GM12892 (cell line): Measurements from ENCODE around the gene TNNC1.
A peak's percentile ranks its signal among the peaks of the same experiment; 100 is the strongest.

Source experiments
- DNase-seq: peaks from one replicate; pipeline ENCODE4 v3.0.0; 2011; ENCODE audit not compliant: insufficient read length
- FAIRE-seq: peaks from 2 replicates; lab custom pipeline; 2011; peaks lifted over from hg19 to GRCh38; lab: Jason Lieb, UNC
- POLR2A ChIP-seq: IDR thresholded peaks from 2 replicates; pipeline ENCODE4 v1.6.1; 2011; ENCODE audit warnings: low read depth, low read length, control low read depth
- POLR2AphosphoS5 ChIP-seq: IDR thresholded peaks from 2 replicates; pipeline ENCODE4 v1.6.1; 2011; ENCODE audit warnings: low read depth, low read length, control low read depth
- TAF1 ChIP-seq: IDR thresholded peaks from 2 replicates; pipeline ENCODE4 v1.6.1; 2011; ENCODE audit warnings: low read depth, mild to moderate bottlenecking, control low read depth, low read length, borderline replicate concordance

Gene TNNC1

GRCh38 chr3:52452570-52453221 lies 1.1 kb downstream of the TNNC1 start:
- FAIRE-seq (no peak), DNase-seq (no peak)
- TF ChIP-seq POLR2A (no peak), TAF1 (no peak), POLR2AphosphoS5 (no peak)

DNA sequence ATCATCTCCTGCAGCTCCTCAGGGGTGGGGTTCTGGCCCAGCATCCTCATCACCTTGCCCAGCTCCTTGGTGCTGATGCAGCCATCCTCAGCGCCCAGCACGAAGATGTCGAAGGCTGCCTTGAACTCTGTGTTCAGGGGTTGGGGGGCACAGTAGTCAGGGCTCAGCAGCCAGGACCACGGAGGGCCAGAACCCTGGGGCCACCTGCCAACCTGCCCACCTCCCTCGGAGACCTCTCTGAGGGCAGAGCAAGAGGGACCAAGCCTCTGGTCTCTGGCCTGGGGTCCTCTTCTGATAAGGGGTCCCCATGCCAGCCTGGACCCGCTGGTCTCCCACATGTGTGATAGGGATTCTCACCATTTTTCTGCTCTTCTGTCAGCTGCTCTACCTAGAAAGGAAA lies 1.7 kb downstream of the TNNC1 start:
- no peak for DNase-seq
- no peak for TF ChIP-seq TAF1
- no peak for TF ChIP-seq POLR2AphosphoS5
- no peak for TF ChIP-seq POLR2A
- no peak for FAIRE-seq

DNA sequence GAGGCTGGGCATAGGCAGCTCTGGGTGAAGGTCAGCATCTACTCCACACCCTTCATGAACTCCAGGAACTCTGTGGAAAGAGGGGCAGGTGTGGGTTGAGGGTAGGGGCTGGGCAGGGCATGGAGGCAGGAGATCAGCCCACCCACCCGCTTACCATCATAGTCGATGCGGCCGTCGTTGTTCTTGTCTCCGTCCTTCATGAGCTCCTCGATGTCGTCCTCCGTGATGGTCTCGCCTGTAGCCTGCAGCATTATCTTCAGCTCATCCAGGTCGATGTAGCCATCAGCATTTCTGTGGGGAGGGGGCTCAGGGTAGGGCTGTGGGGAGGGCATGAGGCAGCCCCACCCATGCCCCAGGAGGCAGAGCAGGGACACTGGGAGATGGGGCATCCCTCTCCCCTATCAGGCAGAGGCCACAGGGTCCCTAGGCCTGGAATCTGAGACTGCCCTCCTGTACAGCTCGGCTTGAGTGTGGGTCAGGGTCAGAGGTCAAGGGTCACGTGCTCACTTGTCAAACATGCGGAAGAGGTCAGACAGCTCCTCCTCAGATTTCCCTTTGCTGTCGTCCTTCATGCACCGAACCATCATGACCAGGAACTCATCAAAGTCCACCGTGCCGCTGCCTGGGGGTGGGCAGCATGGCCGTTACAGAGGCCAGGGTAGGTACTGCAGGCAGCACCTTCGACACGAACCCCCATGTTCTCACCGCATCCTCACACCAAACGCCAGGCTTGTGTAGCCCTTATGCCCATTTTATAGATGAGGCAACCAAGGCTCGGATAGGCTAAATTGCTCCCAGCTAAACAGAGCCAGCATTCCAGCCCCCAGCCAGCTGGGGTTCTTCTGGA lies 2.4 kb downstream of the TNNC1 start:
- FAIRE-seq (no peak), DNase-seq (no peak)
- TF ChIP-seq POLR2A (no peak), POLR2AphosphoS5 (no peak)

DNA sequence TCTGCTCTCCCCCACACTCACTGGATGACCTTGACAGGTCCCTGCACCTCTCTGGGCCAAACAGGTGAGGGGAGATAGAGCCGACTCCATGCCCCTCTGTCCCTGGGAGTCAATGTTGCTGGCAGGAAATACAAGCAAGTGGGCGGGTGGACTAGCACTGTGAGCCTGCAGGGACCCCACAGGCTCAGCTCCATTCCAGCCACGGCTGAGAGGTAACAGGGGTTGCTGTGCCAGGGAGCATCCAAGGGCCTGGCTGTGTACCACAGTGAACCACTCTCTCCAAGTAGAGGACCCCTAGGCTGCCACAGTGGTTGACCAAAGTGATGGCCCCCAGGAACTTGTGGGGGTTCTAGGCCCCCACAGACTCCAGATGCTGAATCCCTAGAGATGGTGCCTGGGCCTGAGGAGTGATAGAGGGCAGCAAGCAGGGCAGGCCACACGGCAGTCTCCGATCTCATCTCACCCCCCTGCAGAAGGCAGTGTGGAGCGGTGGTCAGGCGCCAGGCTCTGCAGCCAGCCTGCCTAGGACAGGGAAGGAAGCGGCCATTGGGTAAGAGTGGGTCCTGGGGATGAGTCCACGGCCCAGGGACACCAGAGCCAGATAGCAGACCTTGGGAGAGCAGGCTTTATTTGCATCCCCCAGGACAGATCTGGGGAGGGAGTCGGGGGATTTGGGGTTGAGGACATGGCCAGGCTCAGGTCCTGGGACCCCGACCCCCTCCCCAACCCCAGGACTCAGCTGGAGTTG lies 3.2 kb downstream of the TNNC1 start:
- TF ChIP-seq POLR2AphosphoS5 (no peak), TAF1 (no peak), POLR2A (no peak)

DNA sequence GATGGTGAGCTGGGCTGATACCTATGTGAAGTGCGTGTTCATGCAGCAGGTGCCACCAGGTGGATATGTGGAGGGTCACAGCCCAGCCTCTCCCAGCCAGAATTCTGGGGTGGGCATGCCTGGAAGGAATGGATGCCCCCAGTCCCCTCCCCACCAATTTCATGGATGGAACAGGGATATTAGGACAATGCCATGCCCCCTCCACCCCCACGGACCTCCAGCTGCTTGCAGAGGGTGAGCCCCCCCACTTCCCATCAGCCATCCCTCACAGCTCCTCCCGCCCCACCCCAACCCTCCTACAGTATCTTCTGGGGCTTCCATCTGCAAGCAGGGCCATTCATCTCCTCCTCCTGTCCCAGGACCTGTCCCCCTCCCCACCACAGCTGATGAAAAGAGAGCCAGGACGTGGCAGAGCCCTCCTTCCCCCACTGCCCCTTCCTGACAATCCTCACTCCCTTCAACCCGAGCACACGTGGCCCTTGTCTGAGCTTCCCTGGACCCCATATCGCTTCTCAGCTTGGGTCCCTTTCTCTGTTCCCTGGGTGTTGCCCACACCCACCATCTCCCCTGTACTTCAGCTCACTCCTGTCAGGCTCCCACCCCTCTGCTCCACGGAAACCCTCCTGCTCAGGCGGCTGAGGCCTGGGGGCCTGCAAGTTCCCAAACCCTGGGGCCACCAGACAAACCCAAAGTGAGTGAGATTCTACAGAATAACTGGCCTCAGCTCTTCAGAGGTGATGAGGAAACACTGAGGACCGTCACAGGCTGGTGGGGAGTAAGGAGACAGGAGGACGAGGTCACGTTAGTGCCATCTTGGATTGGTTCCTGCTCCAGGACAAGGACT lies 6.1 kb downstream of the TNNC1 start:
- no peak for FAIRE-seq
- TF ChIP-seq POLR2A (no peak), TAF1 (no peak), POLR2AphosphoS5 (no peak)

More for the DNA sequence above, 3.2 kb downstream of the TNNC1 start:
- no peak for FAIRE-seq
- no peak for DNase-seq

GRCh38 chr3:52446631-52447511 lies 7.0 kb downstream of the TNNC1 start:
- DNase-seq (peak; percentile 63), FAIRE-seq (peak; percentile 70)
- no peak for TF ChIP-seq POLR2AphosphoS5
- TF ChIP-seq POLR2A: no peak
- TF ChIP-seq TAF1: no peak

More for the DNA sequence above, 6.1 kb downstream of the TNNC1 start:
- DNase-seq: no peak

- no peak for FAIRE-seq
- TF ChIP-seq TAF1: no peak
- TF ChIP-seq POLR2AphosphoS5: no peak
- no peak for TF ChIP-seq POLR2A
- DNase-seq: no peak
These were observed 7.8 kb downstream of the TNNC1 start for GRCh38 chr3:52446042-52446441.

- DNase-seq (peak; percentile 82), FAIRE-seq (peak; percentile 91)
- no peak for TF ChIP-seq POLR2A
- no peak for TF ChIP-seq POLR2AphosphoS5
- no peak for TF ChIP-seq TAF1
These were observed 8.7 kb downstream of the TNNC1 start, which contains the start of gene SEMA3G for GRCh38 chr3:52444860-52445793. TSS of gene SEMA3G (minus strand) at chr3:52445103. CDS start at chr3:52445027, 76 bp downstream.
